ENCODE data around the gene PDIA2.

The PDIA2 gene

DNA sequence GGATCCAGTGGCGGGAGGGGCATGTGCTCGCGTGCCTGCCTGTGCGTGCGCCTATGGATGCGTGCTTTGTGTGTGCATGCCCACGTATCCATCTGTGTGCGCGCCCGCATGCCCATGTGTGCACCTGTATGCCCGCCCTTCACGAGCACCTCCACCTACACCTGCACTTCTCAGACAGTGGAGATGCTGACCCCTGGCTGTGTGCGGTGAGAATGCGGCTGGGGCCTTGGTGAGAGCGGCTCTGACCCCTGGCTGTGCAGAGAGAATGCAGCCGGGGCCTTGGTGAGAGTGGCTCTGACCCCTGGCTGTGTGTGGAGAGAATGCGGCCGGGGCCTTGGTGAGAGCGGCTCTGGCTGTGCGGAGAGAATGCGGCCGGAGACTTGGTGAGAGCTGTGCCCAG, 35.7 kb downstream of the PDIA2 start:
- TF ChIP-seq, protein P1, sequence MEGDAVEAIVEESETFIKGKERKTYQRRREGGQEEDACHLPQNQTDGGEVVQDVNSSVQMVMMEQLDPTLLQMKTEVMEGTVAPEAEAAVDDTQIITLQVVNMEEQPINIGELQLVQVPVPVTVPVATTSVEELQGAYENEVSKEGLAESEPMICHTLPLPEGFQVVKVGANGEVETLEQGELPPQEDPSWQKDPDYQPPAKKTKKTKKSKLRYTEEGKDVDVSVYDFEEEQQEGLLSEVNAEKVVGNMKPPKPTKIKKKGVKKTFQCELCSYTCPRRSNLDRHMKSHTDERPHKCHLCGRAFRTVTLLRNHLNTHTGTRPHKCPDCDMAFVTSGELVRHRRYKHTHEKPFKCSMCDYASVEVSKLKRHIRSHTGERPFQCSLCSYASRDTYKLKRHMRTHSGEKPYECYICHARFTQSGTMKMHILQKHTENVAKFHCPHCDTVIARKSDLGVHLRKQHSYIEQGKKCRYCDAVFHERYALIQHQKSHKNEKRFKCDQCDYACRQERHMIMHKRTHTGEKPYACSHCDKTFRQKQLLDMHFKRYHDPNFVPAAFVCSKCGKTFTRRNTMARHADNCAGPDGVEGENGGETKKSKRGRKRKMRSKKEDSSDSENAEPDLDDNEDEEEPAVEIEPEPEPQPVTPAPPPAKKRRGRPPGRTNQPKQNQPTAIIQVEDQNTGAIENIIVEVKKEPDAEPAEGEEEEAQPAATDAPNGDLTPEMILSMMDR (IDR thresholded peaks at IDR 0.05): peak; percentile 28
- TF ChIP-seq ZFX (IDR thresholded peaks at IDR 0.05; ENCODE audit: borderline replicate concordance): no peak
- no peak overlapping the region for H3K27ac ChIP-seq

DNA sequence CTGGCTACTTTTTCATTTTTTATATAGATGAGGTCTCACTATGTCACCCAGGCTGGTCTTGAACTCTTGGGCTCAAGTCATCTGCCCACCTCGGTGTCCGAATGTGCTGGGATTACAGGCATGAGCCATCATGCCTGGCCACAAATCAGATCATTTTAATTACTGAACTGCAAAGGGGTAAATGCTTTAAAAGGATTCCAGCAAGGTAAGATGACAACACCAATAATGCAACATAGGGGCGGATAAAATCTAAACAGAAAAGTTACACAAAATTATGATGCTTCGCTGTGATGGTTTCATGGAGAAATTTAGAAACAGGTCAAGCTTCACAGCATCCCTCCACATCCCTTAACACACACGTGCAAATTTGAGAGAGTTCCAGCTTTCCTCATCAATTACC, 37.2 kb downstream of the PDIA2 start:
- H3K27ac ChIP-seq: no peak overlapping the region
- TF ChIP-seq, protein P1 (IDR thresholded peaks at IDR 0.05): no peak
- no peak for TF ChIP-seq ZFX (IDR thresholded peaks at IDR 0.05; ENCODE audit: borderline replicate concordance)

DNA sequence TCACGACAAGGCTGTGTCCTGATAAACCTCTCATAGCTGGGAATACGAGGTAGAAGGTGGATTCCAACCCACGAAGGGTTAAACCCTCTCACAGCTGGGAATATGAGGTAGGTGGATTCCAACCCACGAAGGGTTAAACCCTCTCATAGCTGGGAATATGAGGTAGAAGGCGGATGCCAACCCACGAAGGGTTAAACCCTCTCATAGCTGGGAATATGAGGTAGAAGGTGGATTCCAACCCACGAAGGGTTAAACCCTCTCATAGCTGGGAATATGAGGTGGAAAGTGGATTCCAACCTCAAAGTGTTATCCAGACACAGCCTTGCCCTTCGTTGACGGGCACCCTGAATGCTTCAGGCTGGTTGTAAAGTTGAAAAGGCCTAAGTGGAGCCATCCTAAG, 38.6 kb downstream of the PDIA2 start:
- no peak overlapping the region for H3K27ac ChIP-seq
- no peak for TF ChIP-seq ZFX (IDR thresholded peaks at IDR 0.05; ENCODE audit: borderline replicate concordance)
- TF ChIP-seq, protein P1 (IDR thresholded peaks at IDR 0.05): no peak

DNA sequence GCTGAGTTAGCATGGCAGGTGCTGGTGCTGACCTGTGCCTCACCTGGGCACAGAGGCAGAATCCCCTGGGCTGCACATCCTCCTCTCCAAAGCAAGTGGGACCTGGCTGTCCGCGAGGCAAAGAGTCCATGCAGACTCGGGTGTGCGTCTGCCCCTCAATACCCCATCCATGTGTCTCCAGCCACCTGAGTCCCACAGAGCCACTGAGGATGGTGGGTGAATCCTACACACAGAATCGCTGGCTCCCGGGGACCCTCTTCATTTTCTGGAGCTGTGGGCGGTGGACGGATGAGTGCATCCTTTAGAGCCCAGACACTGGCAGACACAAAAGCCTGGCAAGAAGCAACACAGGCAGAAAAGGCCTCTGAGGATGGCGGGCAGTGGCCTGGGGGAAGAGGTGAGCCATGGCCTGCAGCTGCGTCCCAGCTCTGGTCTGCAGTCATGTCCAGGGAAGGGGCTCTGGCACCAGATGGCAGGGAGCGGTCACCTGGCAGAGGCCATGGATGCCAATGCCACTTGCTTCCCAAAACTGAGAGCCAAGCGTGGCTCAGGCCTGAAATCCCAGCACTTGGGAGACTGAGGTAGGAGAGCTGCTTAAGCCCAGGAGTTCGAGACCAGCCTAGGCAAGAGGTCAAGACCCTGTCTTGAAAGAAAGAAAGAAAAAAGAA, 39.6 kb downstream of the PDIA2 start:
- TF ChIP-seq ZFX (IDR thresholded peaks at IDR 0.05; ENCODE audit: borderline replicate concordance): no peak
- TF ChIP-seq, protein P1 (IDR thresholded peaks at IDR 0.05): no peak
- H3K27ac ChIP-seq: no peak overlapping the region

DNA sequence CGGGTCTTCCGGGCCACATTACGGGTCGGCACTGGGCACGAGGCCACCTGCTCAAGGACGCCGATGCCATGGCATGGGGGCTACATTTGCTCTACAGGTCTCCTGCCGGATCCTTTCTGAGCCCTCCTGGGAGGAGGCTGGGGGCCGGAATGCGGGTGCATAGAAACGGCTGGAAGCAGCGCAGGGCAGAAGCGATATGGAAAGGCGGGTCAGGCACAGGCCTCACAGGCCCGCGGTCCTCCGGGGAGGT, 41.2 kb downstream of the PDIA2 start:
- TF ChIP-seq ZFX (IDR thresholded peaks at IDR 0.05; ENCODE audit: borderline replicate concordance): no peak
- TF ChIP-seq, protein P1 (IDR thresholded peaks at IDR 0.05): no peak
- H3K27ac ChIP-seq: no peak overlapping the region

DNA sequence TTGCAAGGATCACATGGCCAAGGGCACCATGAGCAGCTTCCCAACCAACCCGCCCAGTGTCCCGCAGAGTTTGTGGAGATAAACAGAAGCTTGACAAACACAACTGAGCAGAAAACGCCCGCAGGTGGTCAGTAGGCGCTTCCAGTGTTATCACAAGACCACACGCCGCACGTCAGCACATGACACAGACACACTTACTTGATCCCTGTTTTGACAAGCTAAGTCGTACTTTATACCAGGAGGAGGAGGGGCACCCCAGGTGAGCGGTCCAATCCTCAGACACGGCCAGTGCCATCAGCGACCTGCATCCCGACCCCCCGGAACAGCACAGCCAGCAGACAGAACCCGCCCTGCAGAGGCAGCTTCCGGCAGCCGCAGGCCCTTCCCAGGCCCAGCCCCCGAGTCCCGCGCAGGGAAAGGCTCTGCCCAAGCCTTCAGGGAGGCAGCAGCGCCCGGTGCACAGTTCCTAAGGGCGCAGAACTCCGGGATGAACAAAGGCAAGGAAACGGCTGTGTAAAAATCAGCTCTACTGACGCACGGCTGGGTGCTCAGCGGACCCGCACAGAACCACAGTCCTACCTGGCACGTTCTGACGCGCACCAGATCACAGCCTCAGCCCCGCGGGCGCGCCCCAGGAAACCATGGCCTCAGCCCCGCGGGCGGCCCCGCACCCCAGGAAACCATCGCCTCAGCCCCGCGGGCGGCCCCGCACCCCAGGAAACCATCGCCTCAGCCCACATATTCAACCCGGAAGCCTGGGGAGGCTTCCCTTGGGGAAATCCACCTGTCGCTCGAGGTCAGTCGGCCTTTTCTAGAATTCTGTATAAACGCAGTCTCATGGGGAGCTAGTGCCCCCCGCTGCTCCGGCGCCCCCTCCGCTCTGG, 41.7 kb downstream of the PDIA2 start:
- TF ChIP-seq, protein P1 (IDR thresholded peaks at IDR 0.05): no peak
- TF ChIP-seq ZFX (IDR thresholded peaks at IDR 0.05; ENCODE audit: borderline replicate concordance): no peak
- no peak overlapping the region for H3K27ac ChIP-seq

Measured in 22Rv1 (cell line).